GM19239 (cell line): Measurements from ENCODE around the gene ASPA.
"Not testable (repeated sequence)": the region's sequence is repeated elsewhere in the genome, so short reads cannot be mapped to it uniquely, and the experiment has no call there.

Experiments
- DNase-seq: peaks from one replicate; pipeline ENCODE4 v3.0.0; 2011; ENCODE audit warnings: low spot score; ENCODE audit not compliant: insufficient read length
- FAIRE-seq: peaks from 2 replicates; lab custom pipeline; 2011; peaks lifted over from hg19 to GRCh38; lab: Jason Lieb, UNC

Gene ASPA

GRCh38 chr17:3506054-3506453, 30.3 kb downstream of the ASPA start:
- DNase-seq (no peak), FAIRE-seq (no peak)

- FAIRE-seq: no peak
Measured at GRCh38 chr17:3507071-3507470, 31.3 kb downstream of the ASPA start.

GRCh38 chr17:3507869-3508268, 32.1 kb downstream of the ASPA start:
- FAIRE-seq (no peak), DNase-seq (no peak)

More at GRCh38 chr17:3507071-3507470, 31.3 kb downstream of the ASPA start:
- DNase-seq: no peak

GRCh38 chr17:3510090-3510489, 34.3 kb downstream of the ASPA start:
- DNase-seq (no peak), FAIRE-seq (no peak)

GRCh38 chr17:3511852-3512504, 36.2 kb downstream of the ASPA start:
- DNase-seq (no peak), FAIRE-seq (no peak)

- no peak for DNase-seq
- no peak for FAIRE-seq
Measured at GRCh38 chr17:3512505-3513171, 36.8 kb downstream of the ASPA start.

GRCh38 chr17:3513305-3514035, 37.7 kb downstream of the ASPA start:
- FAIRE-seq: no peak

GRCh38 chr17:3514167-3514566, 38.4 kb downstream of the ASPA start:
- not testable (repeated sequence) for FAIRE-seq, DNase-seq

More at GRCh38 chr17:3513305-3514035, 37.7 kb downstream of the ASPA start:
- DNase-seq: no peak

- no peak for FAIRE-seq
- DNase-seq: no peak
Measured at GRCh38 chr17:3514873-3515272, 39.1 kb downstream of the ASPA start.

- FAIRE-seq, DNase-seq: not testable (repeated sequence)
Measured at GRCh38 chr17:3519472-3519871, 43.7 kb downstream of the ASPA start.

- DNase-seq: no peak
- FAIRE-seq: no peak
Measured at GRCh38 chr17:3524024-3524423, 48.2 kb downstream of the ASPA start.

GRCh38 chr17:3526491-3526890, 50.7 kb downstream of the ASPA start:
- DNase-seq (no peak), FAIRE-seq (no peak)

- DNase-seq (no peak), FAIRE-seq (no peak)
Measured at GRCh38 chr17:3526971-3527370, 51.2 kb downstream of the ASPA start.

GRCh38 chr17:3527468-3527867, 51.7 kb downstream of the ASPA start:
- no peak for FAIRE-seq
- DNase-seq: no peak

GRCh38 chr17:3527896-3528295, 52.1 kb downstream of the ASPA start:
- no peak for DNase-seq
- no peak for FAIRE-seq

- FAIRE-seq: no peak
- DNase-seq: no peak
Measured at GRCh38 chr17:3528403-3528851, 52.6 kb downstream of the ASPA start.

GRCh38 chr17:3528880-3529511, 53.2 kb downstream of the ASPA start:
- FAIRE-seq: no peak

GRCh38 chr17:3529817-3530741, 54.3 kb downstream of the ASPA start:
- no peak for DNase-seq
- FAIRE-seq: no peak

More at GRCh38 chr17:3528880-3529511, 53.2 kb downstream of the ASPA start:
- DNase-seq: no peak

- no peak for FAIRE-seq
Measured at GRCh38 chr17:3531266-3532101, 55.7 kb downstream of the ASPA start.

More at GRCh38 chr17:3531266-3532101, 55.7 kb downstream of the ASPA start:
- no peak for DNase-seq
